NCI-H2107 treated with DMSO at 0.1 percent for 48 hours (cell line): ENCODE data around the gene RDH11.
A peak's percentile ranks its signal among the peaks of the same experiment; 100 is the strongest.
"Not testable (repeated sequence)": the region's sequence is repeated elsewhere in the genome, so short reads cannot be mapped to it uniquely, and the experiment has no call there.

Source experiments
- DNase-seq: peaks from one replicate; lab custom pipeline; 2025; ENCODE audit not compliant: unreplicated experiment; lab: John Stamatoyannopoulos, UW

Gene RDH11

DNA sequence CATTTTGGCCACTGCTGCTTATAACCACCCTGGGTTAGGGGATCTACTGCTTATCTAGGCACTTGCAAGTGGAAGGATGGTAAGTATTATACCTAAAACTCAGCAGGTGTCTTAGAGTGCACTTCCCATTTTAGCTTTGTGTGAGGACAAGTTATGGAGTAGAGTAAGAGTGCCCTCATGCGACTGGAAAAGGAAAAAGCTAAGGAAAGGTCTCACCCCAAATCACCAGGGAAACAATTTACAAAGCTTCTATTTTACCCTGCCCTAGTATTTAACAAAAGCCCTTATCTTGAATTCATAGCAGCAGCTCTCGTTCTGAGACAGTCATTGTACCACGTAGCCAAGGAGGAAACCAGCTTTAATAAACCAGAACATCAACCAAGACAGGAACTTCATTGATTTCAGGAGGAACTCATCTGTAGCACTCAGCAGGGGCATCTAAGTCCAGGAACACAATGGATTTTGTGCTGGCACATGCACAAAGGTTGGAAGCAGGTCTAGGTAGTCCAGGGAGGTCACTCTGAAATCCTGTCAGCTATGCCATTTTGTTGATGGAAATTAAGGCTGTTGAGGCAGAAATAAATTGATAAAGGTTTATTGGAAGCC, 9.0 kb upstream of the RDH11 start:
- peak; percentile 96 for DNase-seq

DNA sequence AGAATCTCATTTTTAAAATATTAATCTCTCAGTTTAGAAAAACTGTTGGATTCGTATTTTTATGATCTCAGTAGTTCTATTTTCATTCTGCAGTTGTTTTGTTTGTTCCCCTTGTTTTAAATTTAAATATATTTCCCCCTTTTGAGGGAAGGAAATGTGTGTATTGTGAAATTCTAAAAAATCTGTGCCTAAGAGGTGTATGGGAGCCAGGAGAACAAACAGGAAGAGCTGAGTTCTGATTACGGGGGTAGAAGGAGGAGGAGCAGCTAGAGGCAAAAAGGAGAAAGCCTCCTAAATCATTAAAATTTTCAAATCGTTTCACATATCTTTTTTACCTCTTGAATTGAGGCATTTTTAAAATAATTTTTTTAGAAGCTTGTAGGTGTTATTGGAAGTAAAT, 8.4 kb upstream of the RDH11 start:
- no peak for DNase-seq

- DNase-seq = not testable (repeated sequence)
Observed at GRCh38 chr14:67701492-67701891, 5.9 kb upstream of the RDH11 start, which contains the start of gene RDH12. Gene RDH12, plus strand, starts transcription at chr14:67701886. Its CDS starts 20,757 bp downstream, at chr14:67722643.

GRCh38 chr14:67698179-67698578, 2.6 kb upstream of the RDH11 start:
- DNase-seq = no peak

- DNase-seq = no peak
Observed at GRCh38 chr14:67697006-67697405, 1.4 kb upstream of the RDH11 start.

DNA sequence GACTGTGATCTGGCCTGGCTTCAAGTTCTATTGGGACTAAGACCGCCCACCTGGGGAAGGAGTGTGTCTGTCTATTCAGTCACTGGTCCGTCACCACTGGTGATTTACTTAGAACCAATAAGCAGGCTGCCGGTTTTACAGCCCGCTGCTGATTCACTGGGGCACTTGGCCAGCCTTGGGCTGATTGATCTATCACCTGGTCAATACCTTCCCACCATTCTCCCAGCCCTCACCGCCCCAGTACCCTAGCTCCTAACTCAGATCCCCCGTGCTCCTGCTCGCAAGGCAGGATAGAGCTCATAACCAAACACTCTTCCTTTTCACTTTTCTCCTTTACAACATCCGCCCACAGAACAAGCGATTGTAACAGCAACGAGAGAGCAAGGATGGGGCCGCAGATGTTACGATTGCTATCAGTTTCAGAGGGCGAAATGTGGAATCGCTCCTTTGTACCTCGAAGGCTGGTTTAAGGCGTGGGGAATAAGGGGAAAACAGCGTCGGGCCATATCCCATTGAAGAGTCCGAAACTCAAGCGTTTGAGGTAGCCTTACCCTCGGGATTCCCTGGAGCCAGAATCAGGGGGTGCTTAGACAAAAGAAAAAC, 672 bp downstream of the RDH11 start:
- DNase-seq = peak; percentile 94

DNA sequence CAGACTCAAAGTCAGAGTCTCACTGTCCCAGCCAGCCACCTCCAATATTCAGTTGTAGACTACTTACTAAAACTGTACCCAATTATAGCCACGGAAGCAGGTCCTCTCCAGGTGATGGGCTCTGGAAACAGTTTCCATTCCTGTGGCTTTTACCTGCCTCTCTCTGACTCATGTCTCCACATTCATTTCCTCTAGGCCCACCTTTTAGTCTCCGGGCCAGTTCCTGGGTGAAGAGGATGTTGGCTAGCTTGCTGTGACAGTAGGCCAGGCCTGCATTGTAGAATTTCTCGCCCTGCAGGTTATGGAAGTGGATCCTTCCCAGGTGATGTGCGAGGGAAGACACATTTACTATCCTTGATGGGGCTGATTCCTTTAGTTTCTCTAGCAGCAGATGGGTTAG, 5.6 kb downstream of the RDH11 start:
- no peak for DNase-seq

GRCh38 chr14:67683842-67684241, 11.7 kb downstream of the RDH11 start:
- DNase-seq = no peak

- no peak for DNase-seq
Observed at GRCh38 chr14:67680941-67681340, 14.6 kb downstream of the RDH11 start.

- no peak for DNase-seq
Observed at GRCh38 chr14:67680121-67680602, 15.4 kb downstream of the RDH11 start.

- no peak for DNase-seq
Observed at GRCh38 chr14:67679006-67679405, 16.6 kb downstream of the RDH11 start.

DNA sequence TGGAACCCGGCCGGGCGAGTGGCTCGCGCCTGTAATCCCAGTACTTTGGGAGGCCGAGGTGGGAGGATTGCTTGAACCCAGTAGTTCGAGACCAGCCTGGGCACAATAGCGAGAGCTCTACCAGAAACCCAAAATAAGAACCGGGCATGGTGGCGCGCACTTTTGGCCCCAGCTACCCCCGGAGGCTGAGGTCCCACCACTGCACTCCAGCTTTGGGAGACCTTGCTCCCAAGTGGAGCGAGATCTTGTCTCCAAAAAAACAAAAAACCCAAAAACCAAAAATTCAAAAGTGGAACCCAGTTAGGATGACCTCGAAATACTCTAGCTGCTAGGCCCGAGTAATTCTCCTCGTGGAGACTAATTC, 20.4 kb downstream of the RDH11 start:
- no peak for DNase-seq

GRCh38 chr14:67674480-67675218, 20.9 kb downstream of the RDH11 start, which contains the start of gene VTI1B:
Gene VTI1B, minus strand, starts transcription at chr14:67674632. Its CDS starts 143 bp downstream, at chr14:67674489.
- peak; percentile 57 for DNase-seq

DNA sequence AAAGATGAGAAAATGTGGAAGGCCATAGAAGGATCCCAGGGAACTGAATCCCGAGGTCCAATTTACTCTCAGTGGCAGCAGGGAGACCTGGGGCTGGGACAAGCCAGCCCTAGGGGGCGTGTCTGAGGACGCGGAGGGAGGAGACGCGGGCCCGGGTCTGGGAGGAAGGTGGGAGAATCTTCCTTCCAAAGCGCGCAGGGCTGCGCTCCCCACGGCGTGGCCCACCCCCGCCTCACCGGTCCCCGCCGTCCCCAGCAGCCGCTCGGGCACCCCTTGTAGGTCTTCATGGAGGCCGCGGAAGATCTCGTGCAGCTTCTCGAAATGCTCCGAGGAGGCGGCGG, 21.5 kb downstream of the RDH11 start:
- DNase-seq = peak; percentile 52

DNA sequence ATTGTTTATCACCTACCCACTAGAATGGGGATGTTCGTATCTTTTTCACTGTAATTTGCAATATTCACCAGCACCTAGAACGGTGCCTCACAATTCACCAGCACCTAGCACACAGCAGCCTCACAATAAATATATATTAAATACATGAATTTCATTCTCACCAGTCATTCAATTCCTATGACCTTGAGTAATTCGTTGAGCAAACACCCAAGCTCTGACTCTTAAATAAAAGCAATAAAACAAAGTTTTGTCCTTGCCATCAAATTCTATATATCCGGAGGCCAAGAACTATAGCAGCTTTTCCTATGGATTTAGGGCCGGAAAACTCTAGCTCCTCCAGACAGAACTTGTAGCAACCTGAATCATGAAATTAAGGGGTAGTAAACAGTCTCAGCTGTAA, 22.1 kb downstream of the RDH11 start:
- DNase-seq = no peak

DNA sequence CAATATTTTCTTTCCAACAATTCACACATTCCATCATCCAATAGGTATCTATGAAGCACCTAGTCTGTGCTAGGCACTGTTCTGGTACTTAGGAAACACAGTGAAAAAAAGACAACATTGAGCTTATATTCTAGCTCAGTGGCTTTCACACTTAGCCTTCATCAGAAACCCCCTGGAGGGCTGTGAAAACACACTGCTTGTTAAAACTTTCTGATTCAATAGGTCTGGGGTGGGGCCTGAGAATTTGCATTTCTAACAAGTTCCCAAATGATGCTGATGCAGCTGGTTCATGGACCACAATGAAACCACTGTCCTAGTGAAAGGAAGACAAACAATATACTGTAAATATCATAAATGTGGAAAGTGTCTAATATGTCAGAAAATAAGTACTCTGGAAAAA, 27.0 kb downstream of the RDH11 start:
- DNase-seq = no peak

GRCh38 chr14:67666750-67667449, 28.7 kb downstream of the RDH11 start:
- peak; percentile 65 for DNase-seq

DNA sequence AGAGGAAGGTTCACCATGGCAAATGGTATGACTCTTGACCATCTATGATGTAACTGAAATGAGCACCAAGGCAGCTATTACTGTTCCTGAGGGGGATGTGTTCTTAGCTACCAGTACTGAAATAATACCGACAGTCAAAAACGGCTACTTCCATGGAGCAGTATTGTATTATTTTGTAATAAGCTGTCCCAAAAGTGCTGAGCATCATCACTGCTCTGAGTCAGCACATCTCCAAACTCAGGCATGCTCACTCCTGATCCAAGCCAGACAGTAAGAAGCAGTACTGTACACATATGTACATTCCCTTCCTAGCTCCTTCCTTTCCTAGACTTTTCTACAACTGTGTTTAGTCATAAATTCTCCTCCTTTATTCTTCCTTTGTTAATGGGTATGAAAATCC, 29.7 kb downstream of the RDH11 start:
- DNase-seq = no peak

GRCh38 chr14:67663633-67664032, 31.9 kb downstream of the RDH11 start:
- no peak for DNase-seq

GRCh38 chr14:67653651-67654280, 41.8 kb downstream of the RDH11 start:
- DNase-seq = no peak

- no peak for DNase-seq
Observed at GRCh38 chr14:67652189-67652588, 43.4 kb downstream of the RDH11 start.
